HL-60/S4 treated with retinoic acid at 250 ng/mL for 4 days and 3 days (cell line): ENCODE results near the gene CNPY1.

Experiments used
- in situ Hi-C: fragments of 300-500 bp; cut with MboI; formaldehyde crosslinking; loops from 2 replicates; pipeline ENCODE4 v1.7.0; 2022; ENCODE audit warnings: low sequenced_read_pairs

Gene CNPY1

DNA sequence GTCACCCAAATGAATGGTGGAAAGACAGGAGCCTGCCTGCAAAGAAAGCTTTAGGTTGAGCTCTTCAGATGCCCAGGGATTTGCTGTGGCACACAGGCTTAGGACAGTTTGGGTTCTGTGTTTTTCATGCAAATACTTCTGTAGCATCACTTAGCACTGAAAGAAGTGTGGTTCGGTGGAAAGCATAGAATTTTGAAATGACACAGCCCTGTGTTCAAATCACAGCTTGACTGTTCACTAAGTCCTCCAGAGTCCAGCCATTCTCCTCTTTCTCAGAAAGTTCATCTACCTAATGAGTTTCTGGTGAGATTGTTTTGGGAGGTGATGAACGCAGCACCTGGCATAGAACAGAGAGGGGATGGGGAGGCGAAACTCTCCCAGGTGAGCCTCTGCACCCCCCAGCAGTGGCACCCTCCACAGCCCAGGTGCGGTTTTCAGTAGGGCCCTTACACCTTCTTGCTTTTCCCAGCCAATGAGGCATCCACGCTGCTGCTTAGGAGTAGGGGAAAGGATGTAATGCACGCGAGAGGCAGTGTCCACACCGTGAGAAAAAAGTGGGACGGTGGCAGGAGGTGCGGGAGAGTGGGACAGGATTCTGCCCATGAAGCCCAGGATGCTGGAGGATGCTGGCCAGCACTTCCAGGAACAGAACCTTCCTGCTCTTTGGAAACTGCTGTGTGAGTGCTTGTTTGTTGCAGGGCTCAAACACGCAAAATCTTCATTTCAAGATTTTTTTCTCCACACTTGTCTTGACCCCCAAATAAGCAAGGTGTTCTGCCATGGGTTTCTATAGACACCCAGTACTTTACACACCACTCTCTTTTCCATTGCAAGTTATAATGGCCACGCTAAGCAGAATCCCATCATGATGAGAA, 76.8 kb downstream of the CNPY1 start:
- in situ Hi-C loops = no loop called here

DNA sequence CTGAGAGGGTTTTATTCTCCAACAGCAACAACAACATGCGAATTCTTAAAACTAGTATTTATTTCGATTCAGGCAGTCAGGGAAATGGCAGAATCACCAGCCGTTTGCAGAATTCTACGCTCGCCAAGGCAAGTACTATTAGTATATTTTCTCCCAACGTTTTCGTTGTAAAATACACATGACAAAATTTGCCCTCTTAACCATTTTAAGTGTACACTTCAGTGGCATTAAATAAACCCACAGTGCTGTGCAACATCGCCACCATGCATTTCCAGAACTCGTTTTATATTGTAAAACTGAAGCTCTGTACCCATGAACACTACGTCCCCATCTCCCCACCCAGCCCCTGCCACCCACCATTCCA, 77.6 kb downstream of the CNPY1 start:
- in situ Hi-C loops = no loop called here

DNA sequence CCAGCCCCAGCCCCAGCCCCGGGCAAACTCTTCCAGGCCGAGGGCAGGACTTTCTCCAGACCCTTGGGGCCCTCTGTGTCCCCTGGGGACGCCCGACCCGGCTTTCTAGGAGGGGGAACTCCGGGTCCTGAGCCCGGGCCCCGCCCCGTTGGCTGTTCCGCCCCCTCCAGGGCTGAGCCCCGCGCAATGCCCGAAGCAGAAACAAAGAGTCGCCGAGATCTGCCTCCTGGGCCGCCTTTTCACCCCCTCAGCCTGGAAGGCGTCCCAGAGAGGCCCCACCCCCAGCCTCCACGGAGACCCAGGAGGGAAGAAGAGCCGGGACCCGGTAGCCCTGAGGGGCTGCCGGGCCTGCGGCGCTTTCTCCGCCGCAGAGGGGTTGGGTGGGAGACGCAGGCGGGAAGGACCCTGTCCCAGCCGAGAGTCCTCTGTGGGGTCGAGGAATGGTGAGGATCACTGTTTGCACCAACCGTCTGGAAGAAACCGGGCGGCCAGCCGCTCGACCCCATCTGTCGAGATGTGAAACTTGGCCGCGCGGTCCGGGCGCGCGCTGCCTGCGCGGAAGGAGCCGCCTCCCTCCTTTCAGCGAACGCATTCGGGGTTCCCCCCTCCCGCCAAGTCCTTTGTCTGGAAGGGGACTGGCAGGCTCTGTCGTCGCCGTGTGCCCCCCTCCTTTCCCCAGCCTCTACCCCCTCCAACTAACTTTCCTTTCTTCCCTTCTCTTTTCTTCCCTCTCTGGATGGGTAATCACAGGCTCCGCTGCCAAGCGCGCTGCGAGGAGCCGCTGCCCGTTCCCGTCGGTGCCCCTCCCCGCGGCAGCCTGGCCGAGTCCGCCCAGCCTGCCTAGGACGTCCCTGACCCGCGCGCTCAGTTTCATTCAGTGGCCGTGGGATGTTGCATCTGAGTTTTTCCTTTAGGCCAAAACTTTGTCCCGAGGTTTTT, 78.2 kb downstream of the CNPY1 start:
- in situ Hi-C loops = no loop called here

DNA sequence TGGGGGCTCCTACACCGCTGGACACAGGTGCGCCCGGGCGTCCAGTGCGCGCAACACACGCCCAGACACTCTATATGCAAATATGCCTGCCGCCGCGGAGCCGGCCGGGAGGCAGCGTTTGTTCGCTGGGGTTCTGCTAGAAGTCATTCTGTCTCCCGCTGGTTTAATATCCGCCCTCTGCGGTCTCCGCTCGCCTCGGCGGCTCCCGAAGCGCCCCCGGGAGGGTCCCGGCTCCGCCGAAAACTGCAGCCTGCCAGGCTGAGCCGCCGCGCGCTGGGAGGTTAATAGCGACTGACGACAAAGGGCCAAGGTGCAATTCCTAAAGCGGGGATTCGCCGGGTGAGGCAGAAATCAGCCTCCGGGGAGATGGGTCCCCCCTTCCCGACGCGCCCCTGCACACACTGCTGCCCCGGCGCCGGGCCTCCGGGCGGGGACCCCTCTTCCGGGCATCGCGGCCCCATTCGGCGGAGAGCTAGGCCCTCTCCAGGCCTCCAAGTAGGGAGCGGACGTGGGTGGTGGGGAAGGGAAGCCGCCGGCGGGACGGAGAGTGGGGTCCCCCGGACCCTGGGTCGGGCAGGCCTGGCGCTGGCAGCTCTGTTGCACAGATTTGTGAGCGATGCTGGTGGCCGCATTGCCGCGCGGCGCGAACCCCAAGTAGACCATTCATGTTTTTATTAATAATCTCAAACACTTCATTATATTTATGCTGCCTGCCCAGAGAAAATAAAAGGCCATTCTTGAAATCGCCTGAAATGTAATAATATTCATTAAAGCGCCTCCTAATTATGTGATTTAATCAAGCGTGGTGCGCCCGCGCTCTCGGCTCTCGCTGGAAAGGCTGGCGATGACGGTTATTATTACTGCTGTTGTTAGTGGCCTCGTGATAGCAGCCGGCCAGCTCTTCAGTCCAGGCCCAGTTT, 79.3 kb downstream of the CNPY1 start:
- in situ Hi-C loops = no loop called here

DNA sequence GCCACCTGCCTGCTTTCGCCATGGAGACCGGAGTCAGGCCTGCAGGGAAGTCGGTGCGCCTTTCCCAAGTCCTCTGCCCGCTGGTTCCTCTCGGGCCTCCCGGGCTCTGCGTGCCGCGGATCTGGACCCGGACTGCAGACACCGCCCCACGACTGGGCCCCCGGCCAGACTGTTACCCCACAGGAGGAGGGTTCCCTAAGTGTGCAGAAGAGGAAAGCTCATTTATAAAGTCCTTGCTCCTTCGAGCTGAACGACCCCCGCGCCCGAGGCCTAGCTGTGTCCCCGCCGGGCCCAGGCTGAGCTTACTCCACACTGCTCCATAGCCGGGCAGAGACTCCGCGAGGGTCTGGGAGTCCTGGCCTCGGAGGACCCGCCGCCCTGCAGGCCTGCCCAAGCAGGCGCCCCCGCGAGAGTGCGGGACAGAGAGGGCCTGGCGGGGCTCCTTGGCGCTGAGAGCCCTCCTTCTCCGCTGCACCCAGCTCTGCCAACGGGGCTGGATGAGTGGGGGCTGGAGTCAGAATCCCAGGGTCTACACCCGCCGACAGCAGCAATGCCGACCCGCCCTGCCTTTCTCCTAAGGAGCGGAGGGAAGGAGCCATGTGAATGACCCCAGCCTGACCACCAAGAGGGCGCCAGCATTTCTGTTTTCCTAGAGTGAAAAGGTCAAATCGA, 80.1 kb downstream of the CNPY1 start:
- in situ Hi-C loops = no loop called here

DNA sequence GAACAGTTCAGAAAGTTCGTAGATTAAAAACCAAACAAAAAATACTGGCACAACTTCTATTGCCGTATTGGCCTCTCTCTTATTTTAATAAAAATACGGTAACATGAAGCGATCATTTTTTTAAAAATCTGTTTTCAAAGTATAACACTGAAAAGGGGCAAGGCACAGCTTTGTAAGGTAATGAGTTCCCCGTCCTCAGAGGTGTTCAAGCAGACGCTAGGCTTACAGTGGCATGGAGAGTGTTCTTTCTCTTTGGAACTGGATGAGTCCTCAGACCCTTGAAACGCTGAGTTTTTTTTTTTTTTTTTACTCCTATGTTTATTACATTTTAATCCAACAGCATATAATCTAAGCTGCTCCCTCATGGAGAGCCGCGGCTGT, 80.6 kb downstream of the CNPY1 start:
- in situ Hi-C loops = no loop called here

DNA sequence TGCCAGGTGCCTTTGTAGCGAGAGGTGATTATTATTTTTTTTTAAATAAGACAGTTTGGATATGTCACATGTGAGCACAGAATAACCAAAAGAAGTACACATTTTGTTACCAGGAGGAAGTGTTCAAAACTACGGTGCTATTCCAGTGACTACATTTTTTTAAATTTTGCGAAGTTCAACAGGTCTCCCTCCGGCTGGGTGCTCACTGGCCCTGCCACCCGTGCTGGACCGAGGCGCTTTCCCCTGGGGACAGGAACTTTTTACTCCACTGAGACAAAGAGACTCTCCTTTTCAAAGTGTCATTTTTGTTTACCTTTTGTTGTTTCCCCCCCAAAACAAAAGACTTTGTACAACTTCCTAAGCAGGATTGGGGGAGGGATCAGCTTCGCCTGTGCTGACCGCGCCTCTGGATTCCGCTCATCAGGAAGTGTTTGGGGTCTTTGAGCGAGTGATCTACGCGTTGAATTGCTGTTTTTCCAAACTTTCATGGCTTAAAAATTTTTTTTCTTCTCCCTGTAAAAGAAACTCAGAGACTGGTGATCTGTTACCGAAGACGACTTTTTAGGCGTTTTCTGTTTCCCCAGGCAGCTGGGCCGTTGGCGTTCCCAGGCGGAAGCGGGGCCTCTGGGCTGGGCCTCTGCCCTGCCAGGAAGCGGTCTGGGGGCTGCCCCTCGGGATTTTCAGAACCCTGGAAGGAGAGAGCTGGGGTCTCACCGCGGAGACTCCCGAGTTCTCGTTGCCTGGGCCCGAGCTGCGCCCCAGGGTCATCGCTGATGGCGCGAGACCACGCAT, 81.2 kb downstream of the CNPY1 start:
- in situ Hi-C loops = no loop called here

DNA sequence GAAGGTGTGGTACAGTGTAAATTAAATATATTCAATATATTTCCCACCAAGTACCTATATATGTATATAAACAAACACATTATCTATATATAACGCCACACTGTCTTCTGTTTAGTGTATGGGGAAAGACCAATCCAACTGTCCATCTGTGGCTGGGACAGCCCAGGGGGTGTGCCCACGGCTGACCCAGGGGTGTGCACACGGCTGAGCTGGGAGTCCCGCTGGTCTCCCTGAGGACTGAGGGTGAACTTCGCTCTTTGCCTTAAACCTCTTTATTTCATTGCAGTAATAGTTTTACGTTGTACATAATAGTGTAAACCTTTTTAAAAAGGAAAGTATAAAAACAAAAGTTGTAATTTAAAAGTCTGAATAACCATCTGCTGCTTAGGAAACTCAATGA, 82.2 kb downstream of the CNPY1 start:
- in situ Hi-C loops = no loop called here

DNA sequence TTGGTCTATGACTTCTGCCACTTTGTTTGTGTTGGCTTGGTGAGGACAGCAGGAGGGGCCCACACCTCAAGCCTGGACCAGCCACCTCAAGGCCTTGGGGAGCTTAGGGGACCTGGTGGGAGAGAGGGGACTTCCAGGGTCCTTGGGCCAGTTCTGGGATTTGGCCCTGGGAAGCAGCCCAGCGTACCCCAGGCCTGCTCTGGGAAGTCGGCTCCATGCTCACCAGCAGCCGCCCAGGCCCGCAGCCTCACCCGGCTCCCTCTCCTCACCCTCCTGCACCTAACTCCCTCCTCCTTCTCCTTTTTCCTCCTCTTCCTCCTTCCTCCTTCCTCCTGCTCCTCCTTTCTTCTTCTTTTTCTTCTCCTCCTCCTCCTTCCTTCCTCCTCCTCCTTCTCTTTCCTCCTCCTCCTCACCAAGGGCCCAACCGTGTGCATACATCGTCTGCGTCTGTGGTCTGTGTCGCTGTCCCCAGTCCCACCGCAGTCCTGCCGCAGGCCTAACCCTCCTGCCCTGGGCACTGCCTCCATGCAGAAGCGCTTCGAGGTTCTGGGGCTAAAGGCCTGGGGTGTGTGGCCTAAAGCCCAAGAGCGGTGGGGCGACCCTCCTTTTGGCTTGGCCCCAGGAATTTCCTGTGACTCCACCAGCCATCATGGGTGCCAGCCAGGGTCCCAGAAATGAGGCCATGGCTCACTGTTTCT, 83.1 kb downstream of the CNPY1 start:
- in situ Hi-C loops = no loop called here

DNA sequence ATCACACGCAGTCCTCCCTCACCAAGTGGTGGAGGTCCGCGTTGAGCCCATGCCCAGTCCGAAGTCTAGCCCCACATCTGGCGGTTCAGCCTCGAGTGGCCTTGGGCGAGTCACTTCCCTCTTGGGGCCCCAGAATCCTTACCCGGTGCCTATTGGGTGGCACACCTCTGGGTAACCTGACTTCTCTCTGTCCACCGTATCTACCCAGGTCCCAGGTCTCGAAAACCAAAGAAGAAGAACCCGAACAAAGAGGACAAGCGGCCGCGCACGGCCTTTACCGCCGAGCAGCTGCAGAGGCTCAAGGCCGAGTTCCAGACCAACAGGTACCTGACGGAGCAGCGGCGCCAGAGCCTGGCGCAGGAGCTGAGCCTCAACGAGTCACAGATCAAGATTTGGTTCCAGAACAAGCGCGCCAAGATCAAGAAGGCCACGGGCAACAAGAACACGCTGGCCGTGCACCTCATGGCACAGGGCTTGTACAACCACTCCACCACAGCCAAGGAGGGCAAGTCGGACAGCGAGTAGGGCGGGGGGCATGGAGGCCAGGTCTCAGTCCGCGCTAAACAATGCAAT, 84.1 kb downstream of the CNPY1 start:
- in situ Hi-C loops = no loop called here

DNA sequence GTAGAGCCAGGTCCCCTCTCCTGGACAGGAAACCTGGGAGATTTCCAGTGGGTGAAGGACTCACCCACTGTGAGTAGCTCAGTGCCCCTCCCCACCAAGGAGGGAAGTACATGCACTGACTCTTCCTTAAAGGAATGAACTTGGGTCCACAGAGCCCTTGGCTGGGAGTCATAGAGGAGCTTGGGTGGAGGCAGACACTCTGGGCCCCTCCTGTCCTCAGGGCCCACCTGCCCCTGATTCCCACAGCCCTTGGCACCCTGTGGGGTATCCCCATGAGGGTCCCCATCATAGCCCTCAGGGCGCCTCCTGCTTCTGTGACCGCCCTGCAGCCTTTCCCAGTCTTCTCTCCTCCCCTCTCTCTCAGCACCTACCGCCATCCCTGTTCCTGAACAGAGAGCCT, 84.7 kb downstream of the CNPY1 start:
- in situ Hi-C loops = no loop called here

DNA sequence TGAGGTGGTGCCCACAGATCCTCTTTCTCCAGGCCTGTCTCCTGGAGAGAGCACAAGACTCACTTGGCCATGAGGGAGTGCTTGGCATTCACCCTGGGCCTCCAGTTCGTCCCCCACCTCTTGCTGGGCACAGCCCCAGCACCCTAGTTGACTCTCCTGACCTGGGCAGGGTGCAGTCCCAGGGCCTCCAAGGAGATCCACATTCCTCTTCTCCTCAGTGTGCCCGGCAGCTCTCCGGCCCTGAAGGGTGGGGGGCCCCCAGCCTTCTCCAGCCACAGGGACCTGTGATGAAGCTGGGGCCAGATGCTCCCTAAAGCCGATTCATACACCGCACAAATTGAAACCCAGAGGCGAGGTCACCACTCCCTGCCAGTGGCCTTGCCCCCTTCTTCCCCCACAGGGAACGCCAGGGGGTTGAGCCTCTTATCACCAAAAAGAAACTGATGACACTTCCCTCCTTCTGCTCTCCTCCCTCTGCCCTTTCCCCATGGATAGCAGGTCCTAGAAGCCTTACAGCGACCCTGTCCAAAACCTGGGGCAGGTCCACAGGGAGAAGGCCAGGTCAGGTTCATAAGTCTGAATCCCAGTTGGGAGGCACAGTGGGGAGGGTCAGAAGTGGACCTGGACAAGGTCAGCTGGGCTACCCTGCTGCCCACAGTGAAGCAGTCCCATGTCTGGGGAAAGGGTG, 85.3 kb downstream of the CNPY1 start:
- in situ Hi-C loops = no loop called here

DNA sequence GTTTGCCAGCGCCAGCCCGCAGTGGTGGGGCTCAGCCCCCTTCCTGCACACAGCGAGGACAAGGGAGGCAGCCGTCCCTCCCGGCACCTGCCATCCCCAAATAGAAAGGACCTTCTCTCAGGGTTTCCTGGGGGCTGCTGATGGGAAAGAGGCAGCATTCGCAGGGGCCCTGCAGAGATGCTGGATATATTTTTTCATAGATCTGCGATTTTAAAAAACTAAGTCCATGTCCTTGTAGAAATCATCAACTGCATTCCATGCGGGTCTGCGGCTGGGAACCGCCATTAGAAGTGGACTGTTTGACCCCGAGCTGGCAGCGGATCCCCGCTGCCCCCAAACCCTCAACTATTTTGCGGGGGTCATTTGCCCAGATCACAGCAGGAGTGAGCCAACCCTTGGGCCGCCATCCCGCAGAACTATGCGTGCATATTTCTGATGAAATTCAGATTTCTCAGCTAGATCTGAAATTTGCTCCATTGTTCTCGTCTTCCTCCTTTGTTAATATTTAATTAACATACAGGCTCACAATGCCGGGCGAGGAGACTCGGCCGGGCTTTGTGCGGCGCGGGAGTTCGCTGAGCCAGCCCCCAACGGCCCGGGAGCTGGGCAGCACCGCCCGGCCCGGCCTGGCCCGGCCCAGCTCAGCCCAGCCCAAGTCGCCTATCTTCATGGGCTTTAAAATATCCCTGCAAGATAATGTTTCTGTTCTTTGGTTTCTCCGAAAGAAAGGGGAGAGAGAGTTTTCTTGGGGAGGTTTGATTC, 86.5 kb downstream of the CNPY1 start:
- in situ Hi-C loops = no loop called here

DNA sequence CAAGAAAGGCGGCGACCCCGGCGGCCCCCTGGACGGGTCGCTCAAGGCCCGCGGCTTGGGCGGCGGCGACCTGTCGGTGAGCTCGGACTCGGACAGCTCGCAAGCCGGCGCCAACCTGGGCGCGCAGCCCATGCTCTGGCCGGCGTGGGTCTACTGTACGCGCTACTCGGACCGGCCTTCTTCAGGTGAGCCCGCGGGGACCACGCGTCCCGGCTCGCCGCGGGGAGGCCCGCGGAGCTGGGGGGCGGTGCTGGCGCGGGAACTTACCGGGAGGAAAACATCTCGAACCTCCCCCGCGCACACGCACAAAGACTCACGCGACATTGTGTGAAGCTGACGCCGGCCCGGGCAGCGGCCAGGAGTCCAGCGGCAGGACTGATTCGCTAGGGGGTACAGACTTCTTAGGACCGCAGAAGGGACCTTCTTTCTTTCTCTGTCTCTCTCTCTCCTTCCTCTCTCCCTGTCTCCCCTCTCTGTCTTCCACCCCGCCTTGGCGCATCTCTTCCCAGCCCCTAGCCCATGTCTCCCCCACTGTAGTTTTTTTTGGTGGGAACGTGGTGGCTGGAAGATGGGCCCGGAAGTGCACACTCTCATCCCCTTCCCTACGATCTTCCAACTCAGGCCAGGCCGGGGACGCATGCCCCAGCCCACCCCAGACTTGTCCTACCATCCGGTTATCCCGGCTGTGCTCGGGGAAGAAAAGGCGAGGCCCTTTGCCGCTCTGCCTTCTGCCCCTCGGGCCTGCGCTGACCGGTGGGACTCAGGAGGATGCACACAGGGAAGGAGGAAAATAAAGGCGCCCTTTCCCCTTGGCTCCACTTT, 87.3 kb downstream of the CNPY1 start:
- in situ Hi-C loops = no loop called here

DNA sequence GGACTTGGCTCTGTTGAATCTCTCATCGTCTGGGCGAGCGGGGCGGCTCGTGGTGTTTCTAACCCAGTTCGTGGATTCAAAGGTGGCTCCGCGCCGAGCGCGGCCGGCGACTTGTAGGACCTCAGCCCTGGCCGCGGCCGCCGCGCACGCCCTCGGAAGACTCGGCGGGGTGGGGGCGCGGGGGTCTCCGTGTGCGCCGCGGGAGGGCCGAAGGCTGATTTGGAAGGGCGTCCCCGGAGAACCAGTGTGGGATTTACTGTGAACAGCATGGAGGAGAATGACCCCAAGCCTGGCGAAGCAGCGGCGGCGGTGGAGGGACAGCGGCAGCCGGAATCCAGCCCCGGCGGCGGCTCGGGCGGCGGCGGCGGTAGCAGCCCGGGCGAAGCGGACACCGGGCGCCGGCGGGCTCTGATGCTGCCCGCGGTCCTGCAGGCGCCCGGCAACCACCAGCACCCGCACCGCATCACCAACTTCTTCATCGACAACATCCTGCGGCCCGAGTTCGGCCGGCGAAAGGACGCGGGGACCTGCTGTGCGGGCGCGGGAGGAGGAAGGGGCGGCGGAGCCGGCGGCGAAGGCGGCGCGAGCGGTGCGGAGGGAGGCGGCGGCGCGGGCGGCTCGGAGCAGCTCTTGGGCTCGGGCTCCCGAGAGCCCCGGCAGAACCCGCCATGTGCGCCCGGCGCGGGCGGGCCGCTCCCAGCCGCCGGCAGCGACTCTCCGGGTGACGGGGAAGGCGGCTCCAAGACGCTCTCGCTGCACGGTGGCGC, 88.1 kb downstream of the CNPY1 start, which contains the start of gene EN2:
Gene EN2, plus strand, starts transcription at position 19 of the 767 bp plus-strand sequence. Its CDS starts 249 bp downstream, at position 268.
- in situ Hi-C loops = no loop called here
